Kasumi-1 (cell line): ENCODE measurements around the gene EIF5B.

Experiments used
- DNase-seq, 2 experiments: peaks; one replicate each; lab custom pipeline; 2025; lab: John Stamatoyannopoulos, UW

EIF5B gene

DNA sequence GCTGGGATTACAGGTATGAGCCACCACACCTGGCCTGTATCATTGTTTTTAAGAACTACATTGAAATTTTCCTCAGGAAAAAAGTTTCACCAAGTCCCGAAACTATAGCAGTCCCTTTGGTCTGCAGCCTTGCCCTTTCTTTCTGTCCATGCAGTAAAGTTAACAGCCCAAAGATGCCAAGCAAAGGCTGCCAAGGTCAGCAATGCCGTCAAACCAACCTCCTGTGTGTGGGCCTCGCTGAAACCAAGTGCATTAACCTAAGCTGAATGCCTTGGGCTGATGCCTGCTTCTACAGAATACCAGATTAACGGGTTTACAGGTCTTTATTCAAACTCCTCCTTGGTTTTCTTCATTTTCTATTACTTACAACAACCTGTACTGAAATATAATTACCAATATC lies 73.1 kb downstream of the EIF5B start:
- no peak for DNase-seq

DNA sequence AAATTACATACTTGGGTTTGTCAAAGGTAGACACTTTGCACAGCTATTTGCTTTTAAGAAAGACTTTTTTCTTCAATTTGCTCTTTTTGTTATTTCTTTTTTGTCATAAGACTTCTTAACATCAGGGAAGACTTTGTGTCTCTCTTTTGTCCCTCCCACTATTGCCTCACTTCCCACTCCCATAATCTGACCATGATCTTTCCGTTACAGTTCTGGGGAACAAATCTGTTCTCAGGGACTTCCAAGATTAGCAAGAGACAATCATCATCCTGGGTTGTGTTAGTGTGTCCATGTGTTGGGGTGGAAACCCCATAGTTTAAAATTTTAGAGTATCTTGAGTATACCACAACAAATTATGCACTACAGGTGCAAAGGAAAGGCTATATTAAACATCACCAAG lies 77.4 kb downstream of the EIF5B start:
- no peak for DNase-seq

DNA sequence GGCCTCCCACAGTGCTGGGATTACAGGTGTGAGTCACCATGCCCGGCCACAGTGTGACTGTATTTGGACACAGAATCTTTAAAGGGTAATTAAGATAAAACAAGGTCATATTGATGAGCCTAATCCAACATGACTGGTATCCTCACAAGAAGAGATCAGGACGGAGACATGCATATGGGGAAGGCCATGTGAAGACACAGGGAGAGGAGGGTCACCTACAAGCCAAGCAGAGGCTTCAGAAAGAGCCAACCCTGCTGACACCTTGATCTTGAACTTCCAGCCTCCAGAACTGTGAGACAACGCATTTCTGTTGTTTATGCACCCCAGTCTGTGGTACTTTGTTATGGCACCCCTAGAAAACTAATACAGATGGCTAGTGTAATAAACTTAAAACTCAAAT lies 80.2 kb downstream of the EIF5B start:
- DNase-seq = no peak

DNA sequence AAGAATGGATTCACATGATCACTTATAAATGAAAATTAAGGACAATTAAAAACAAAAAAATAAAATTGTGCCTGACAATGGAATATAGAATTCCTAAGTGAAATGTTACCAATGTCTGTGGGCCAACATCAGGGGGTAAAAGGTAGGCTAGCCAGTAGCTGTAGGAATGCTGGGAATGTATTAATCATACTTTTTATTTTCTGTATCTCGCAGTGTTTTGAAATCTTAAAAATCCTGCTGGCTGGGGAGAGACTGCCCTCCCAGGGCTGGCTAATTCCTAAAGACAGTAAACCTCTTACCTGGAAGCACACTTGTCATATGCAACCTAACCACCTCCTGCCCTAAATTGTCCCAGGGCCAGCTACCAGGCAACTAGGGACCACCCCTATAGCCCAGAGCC lies 82.8 kb downstream of the EIF5B start:
- no peak for DNase-seq

DNA sequence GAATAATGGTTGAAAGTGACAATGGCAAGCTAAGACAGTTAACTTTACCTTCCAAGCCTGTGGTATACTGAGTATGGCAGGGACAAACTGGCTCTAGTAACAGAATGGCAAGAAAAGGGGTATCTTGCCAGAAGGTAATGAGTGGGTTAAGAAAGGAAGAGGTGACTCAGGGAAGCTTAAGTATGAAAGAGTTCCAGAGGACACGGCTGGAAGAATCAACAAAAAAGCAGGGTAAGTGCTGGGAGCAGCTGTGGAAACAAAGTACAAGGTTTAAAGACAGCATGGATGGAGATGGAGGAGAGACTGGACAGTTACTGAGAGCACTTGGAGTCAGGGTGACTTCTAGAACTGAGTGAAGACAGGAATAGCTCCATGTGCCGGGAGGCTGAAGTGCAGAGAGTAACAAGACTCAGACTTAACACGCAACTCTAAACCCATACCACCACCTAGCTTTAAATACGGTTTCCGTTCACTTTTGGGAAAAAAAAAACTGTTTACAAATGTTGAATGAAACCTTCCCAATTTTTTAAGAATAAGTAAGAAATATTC lies 83.6 kb downstream of the EIF5B start:
- DNase-seq = no peak

DNA sequence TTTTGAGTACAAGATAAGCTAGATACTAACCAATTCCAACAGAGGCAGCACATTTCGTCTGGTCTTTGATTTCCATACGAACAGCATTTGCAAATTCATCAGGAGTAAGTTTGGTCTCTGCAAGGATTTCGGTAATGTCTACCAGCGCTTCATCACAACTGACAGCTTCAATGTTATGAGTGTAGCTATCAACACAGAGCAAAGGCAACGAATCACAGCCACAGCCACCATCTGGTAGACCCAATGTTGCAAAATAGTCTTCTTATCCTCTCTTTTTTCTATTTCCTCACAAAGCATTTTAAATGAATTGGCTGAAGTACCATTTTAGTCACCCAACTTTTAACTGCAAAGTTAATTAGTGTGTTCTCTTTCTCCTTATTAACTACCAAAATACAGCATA lies 84.3 kb downstream of the EIF5B start:
- no peak for DNase-seq

DNA sequence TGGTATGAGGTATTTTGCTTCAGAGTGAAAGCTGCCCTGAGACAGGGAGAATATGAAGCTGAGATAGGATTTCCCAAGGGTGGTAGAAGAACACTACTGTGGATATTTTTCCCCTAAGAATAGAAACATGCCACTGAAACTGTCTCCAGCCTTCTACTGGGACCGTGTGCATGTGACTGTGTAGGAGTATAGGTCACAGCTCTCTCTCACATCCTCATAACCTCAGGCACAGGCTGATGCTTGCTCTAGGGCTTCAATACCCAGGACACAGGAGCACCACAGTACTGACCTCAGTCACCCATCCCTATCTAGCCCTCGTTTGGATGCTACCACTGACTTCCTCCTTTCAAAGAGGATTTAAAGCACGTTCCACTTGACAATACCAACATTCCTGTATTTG lies 85.4 kb downstream of the EIF5B start:
- DNase-seq = no peak

DNA sequence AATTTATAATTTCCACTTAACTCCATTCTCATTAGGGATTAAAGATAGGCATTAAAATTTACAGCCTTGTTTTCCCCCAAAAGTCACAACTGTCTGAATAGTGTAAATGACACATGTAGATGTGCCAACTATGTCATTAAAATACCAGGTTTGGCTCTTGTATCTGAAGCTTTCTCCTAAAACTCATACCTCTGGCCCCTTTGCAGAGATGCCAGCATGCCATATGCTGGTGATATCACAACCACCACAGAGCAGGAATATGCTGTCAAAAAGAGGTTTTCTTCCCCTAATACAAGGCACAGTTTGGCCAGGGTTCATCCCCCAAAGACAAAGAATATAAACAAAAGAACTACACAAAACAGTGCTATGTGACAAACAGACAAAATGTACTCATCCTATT lies 87.2 kb downstream of the EIF5B start:
- no peak for DNase-seq

DNA sequence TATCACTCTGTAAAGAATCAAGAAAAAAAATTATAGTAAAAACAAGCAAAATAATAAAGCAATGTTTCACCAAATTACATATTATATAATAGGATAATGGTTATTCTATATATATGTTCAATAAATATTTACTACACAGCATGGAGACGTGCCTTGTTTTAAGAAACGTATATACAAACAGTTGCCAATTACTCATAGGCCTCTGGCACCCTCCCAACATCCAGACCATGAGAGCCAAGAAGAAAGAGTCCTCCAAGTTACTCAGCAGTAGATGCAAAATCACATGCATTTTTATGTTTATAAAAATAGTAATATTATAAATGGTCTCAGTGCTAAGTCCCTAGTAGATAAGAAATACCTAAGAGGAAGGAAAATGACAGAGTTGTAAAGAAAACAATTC lies 87.8 kb downstream of the EIF5B start:
- no peak for DNase-seq

DNA sequence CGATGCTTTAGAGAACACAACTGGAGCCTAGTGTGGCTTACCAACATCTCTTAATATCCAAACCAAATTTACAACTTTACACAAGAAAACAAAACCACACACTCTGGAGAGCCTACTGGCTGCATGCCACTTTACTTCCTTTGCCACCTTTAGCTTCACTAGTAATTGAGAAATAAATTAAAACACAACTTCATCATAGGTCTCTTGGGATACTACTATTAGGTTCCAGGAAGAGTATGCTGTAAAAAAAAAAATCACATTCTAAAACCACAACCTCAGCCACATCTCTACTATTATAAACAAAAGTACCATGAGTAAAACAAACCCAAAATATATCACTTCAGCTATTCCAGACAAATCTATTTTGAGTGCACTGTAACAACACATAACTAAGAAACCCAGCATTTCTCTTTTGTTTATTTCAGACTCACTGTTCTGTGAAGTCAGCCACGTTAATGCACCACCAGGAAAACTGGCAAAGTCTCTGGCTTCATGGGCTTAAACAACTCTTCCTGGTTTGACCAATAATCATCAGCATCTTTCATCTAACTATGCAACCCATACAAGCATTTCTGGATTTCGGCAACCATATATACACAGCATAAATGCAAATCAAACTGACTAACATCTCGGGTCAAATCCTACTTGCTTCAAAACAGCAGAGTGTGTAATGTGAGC lies 93.6 kb downstream of the EIF5B start:
- no peak for DNase-seq

DNA sequence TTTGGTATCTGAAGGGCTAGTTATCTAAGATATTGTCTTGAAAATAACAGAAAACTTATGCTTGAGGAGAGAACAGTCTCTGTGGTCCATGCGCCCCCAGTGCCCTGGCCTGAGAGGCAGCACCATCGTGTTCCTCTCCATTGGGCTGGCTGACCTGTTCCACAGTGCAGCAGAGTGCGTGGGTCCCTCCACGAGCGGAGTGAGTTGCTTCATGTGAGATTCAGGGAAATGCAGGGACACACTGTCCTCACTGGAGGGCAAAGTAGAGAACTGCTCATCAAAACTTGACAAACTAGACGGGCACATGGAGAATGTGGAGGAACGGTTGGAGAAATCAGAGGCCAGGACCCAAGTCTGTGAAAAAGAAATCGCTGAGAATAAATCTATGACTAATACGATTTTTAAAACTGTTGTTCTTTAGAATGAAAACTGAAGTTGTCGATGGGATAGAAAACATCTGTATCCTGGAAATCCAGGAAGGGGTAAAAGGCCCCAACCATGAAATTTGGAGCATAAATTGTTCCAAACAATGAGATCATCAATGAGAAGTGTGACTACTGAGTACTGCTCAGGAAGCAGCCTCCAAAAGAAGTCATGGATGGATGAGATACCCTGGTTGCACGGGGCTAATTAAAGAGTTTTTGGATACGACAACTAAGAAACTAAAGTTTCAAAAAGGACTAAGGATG lies 94.5 kb downstream of the EIF5B start:
- DNase-seq = no peak

DNA sequence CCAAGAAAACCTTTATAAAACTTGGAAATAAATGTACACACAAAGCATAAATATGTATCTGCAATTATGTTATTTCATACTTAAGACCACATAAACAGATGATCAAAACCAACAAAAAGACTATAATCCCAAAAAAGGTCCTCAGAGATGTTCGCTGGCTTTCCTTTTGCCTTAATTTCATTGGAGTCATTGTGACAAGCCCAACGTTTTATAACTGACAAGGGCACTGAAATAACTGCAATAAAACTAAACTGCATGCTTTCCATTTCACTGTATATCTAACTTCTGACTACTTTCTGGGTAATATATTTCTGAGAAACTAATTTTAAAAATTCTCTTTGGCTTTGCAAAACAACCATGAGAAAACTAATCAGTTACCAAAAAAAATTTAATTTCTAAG lies 96.2 kb downstream of the EIF5B start:
- DNase-seq = no peak

DNA sequence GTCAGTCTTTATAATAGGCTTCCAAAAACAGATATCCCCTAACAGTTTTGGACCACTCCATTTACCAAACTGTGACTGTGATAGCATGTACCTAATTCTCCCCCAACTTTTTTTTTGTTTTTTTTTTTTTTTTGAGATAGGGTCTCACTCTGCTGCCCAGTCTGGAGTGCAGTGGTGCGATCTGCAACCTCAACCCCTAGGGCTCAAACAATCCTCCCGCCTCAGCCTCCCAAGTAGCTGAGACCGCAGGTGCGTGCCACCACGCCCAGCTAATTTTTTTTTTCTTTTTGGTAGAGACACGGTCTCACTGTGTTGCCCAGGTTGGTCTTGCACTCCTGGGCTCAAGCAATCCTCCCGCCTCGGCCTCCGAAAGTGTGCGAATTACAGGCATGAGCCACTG lies 99.7 kb downstream of the EIF5B start:
- DNase-seq = no peak

DNA sequence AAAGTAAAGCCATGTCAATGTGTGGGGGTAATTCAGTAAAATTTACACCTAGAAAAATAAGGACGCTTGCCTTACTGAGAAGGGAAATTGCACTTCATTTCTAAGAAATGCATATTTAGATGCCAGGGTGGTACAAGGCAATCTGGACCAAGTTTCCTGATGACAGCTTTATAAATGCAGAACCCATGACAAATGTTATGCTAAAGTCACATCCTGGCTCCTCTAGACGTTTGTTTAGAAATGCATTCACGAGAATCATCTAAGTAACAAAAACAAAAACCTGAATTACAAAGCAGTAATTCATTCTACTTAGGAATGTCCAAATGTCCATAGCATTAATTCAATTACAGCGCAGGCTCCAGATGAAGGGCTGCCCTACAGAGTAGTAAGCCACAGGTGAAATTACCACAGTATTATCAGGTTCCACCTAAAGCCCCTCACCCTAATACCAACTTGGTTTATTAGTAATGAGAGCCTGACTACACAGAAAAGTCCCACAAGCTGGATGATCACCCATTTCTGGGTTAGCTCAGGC lies 102.8 kb downstream of the EIF5B start:
- no peak for DNase-seq

DNA sequence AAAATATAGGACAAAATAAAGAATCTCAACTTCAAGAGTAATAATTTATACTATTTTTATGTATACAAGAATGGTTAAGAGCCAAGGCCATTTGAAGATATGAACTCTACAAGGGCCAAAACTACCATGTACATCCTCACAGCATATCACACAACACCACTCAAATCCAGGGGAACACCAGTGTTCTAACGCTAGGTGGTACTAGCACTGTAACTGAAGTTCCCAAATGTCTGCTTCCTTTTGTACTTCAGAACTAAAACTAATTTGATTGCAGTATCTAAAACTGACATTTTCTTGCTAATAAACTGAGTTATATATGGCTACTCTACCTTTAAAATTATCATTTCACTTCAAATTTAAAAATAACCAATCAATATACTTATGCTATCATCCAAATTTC lies 105.6 kb downstream of the EIF5B start:
- peak; percentile 30 to 36 for DNase-seq

DNA sequence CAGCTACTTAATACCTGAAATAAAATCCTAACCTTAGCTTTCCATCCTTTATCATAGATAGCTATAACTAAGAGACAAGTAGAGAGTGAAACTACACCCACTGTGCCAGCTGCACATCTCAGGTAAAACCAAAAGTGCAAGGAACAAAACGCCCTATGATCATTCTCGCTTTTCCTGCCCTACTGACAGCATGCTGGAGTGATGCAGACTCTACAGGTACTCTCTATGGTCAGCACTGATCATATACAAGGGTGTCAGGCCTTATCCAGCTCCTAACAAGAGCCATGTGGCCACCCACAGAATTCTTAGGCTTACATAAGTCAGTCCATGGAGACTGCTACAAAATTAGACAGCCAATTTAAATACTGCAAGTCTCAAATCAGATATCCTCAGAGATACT lies 107.0 kb downstream of the EIF5B start:
- DNase-seq = no peak

DNA sequence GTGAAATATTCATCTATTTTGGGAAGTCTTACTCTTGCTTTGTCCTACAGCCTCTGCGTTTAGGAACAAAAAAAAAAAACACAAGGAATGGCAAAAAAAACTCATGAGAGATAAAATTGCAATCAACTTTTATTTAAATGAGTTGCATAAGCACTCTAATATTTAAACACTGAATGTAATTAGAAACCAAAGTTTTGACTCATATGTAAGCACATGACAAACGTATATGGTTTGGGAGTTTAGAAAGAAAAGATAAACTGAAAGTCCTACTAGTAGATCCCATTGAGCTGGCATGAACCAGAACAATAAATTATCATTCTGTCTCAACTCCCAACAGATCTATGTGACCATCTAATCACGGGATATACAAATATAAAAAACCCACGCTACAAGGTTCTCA lies 107.9 kb downstream of the EIF5B start:
- no peak for DNase-seq

DNA sequence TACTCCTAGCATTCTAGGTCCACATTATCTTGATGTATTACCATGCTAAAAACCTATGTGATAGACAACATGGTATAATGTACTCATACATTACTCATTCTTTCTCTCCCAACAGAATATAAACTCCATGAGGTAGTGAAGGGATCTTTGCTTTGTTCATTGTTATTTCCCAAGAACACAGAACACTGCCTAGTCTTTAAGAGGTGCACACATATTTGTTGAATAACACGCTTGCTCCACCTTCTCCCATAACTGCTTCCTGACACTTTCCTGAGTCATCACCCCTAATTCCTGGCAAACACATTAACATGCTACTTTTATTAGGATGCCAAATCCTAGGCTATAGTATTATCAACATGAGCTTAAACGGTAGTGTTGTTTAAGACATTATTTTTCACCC lies 111.4 kb downstream of the EIF5B start:
- no peak for DNase-seq

DNA sequence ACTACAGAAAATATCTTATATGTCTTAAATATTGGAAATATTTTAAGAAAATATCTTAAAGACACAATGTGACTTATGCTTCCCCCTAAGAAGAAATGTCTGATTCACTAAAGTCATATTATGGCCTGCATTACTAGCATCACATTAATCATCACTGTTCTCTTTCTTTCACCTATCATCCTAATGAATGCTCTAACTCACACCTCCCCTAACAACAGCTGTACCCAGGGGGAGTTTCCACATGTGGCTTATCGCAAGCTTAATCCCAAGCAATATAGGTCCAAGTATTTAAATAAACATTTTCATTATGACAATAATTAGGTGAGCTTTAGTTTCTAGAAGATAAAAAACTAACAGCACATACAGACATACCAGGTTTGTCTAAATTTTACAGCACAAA lies 113.0 kb downstream of the EIF5B start:
- DNase-seq = no peak
